Activated T-cell treated with anti-CD3 and anti-CD28 coated beads, Interleukin-2, amount 50 U/mL, for 72 hours (primary cell): ENCODE results near the gene PSAP. TPM values are rescaled to one million over a fixed set of nuclear protein-coding genes. Genes with fewer than 3 reads are reported as not detected.
A peak's percentile ranks its signal among the peaks of the same experiment; 100 is the strongest.
"Not testable (repeated sequence)": the region's sequence is repeated elsewhere in the genome, so short reads cannot be mapped to it uniquely, and the experiment has no call there.

Experiments used
- ATAC-seq, 2 donors: fragments of 150-1000 bp; cut with Tn5 transposase; replicated peaks in 1 of 2; 2 replicates each; pipeline ENCODE4 v1.10.0; 2021; ENCODE audit warnings: moderate library complexity in 2 of 2, mild to moderate bottlenecking in 1 of 2
- DNase-seq, 2 donors: peaks; one replicate each; pipeline ENCODE4 v3.0.0; 2021 to 2022; ENCODE audit warnings: mixed read lengths in 1 of 2
- H3K27ac Mint-ChIP-seq: one replicate; pipeline ENCODE4 v1.8.0; 2022; ENCODE audit warnings: mild to moderate bottlenecking, moderate library complexity, mixed read lengths
- H3K27me3 Mint-ChIP-seq: one replicate; pipeline ENCODE4 v1.8.0; 2022; ENCODE audit warnings: low read depth, mixed read lengths
- H3K36me3 Mint-ChIP-seq, 2 donors: one replicate each; pipeline ENCODE4 v1.8.0; 2022; ENCODE audit warnings: mixed read lengths in 2 of 2, mild to moderate bottlenecking in 1 of 2; ENCODE audit not compliant: insufficient read depth in 2 of 2
- H3K4me1 Mint-ChIP-seq: one replicate; pipeline ENCODE4 v1.8.0; 2022; ENCODE audit warnings: low read depth, mixed read lengths
- H3K4me3 Mint-ChIP-seq, 2 donors: one replicate each; pipeline ENCODE4 v1.8.0; 2022; ENCODE audit warnings: mild to moderate bottlenecking in 2 of 2, mixed read lengths in 2 of 2, moderate library complexity in 2 of 2
- H3K9me3 Mint-ChIP-seq, 2 donors: one replicate each; pipeline ENCODE4 v1.8.0; 2022; ENCODE audit warnings: mixed read lengths in 2 of 2
- total RNA-seq, 2 donors: library from RNA; stranded (reverse); gene quantifications; one replicate each; pipeline ENCODE4 v1.2.3, GENCODE V29; 2022

Gene PSAP
- 100 to 1,000 TPM; 111 to 139 TPM for total RNA-seq

DNA sequence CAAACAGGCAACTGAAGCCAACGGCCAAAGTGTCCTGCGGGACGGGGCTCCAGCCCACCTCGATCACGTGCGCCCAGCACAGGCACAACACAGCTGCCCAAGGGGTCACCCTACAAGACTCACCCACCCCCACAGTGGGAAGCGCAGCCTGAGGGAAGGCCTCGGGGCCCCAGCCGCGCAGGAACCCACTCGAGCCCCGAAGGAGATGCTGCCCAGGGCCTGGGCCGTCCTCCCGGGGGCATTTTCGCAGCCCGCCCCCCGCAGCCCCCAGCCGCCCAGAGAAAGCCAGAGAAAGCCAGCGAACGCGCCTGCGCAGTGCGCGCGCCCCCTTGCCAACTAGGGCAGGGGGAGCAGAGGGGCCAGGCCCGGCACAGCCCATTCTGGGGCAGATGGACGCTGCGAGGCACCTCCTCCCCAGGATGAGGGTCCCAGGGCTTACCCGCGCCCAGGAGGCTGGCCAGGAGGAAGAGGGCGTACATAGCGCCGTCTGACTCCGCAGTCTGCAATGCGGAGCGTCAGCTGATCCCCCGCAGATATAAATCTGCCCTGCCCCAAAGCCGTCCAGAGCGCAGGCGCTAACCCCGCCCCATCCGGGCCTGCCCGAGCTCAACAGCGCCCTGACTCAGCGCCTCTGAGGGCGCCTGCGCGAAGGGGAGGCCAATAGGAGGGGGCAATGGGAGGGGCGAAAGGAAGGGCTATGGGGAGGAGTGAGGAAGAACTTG lies at the start of gene PSAP:
Gene PSAP (minus strand): TSS at position 509 of the 722 bp plus-strand sequence. CDS start 30 bp downstream, at position 479.
- Mint-ChIP-seq H3K36me3 (peaks cover 0 to 2% of the 10 kb centered on the region in 2 donors), H3K9me3 (no peaks in the 10 kb centered on the region), H3K27ac (peak within 1 kb of the TSS; percentile 92), H3K27me3 (no peaks in the 10 kb centered on the region), H3K4me3 (peak within 1 kb of the TSS; percentile 95 to 100), H3K4me1 (peaks cover 45% of the 10 kb centered on the region)
- peak; percentile 99 for DNase-seq
- peak; percentile 98 for ATAC-seq

GRCh38 chr10:71900441-71901180 lies 49.6 kb upstream of the PSAP start:
- no peaks in the 10 kb centered on the region for H3K4me1 Mint-ChIP-seq

GRCh38 chr10:71899665-71900412 lies 48.8 kb upstream of the PSAP start:
- no peak overlapping the region for H3K27ac Mint-ChIP-seq
- H3K4me1 Mint-ChIP-seq, result no peaks in the 10 kb centered on the region
- DNase-seq (no peak), ATAC-seq (no peak)
- H3K36me3 Mint-ChIP-seq, result no peaks in the 10 kb centered on the region
- no peaks in the 10 kb centered on the region for H3K9me3 Mint-ChIP-seq
- no peak overlapping the region for H3K4me3 Mint-ChIP-seq
- H3K27me3 Mint-ChIP-seq, result no peaks in the 10 kb centered on the region

More at GRCh38 chr10:71900441-71901180, 49.6 kb upstream of the PSAP start:
- no peak overlapping the region for H3K4me3 Mint-ChIP-seq
- no peak for DNase-seq
- ATAC-seq, result no peak
- no peaks in the 10 kb centered on the region for H3K27me3 Mint-ChIP-seq
- H3K9me3 Mint-ChIP-seq, result no peaks in the 10 kb centered on the region
- H3K27ac Mint-ChIP-seq, result no peak overlapping the region
- H3K36me3 Mint-ChIP-seq, result no peaks in the 10 kb centered on the region

DNA sequence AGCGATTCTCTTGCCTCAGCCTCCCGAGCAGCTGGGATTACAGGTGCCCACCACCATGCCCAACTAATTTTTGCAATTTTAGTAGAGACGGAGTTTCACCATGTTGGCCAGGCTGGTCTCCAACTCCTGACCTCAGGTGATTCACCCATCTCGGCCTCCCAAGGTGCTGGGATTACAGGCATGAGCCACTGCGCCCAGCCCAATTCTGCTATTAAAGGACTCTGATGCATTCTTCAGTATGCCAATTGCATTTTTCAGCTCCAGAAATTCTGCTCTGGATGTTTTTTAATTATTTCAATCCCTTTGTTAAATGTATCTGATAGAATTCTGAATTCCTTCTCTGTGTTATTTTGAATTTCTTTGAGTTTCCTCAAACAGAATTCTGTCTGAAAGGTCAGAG lies 47.3 kb upstream of the PSAP start:
- H3K27ac Mint-ChIP-seq, ATAC-seq, H3K9me3 Mint-ChIP-seq: not testable (repeated sequence)

GRCh38 chr10:71893920-71894319 lies 42.9 kb upstream of the PSAP start:
- H3K4me1 Mint-ChIP-seq, result peaks cover 7% of the 10 kb centered on the region
- no peak for DNase-seq
- no peaks in the 10 kb centered on the region for H3K36me3 Mint-ChIP-seq
- H3K4me3 Mint-ChIP-seq, result no peak overlapping the region
- ATAC-seq, result no peak
- H3K27ac Mint-ChIP-seq, result no peak overlapping the region
- H3K9me3 Mint-ChIP-seq, result no peaks in the 10 kb centered on the region
- peaks cover 7% of the 10 kb centered on the region for H3K27me3 Mint-ChIP-seq

More for the DNA sequence above, 47.3 kb upstream of the PSAP start:
- H3K36me3 Mint-ChIP-seq, H3K27me3 Mint-ChIP-seq, H3K4me1 Mint-ChIP-seq, H3K4me3 Mint-ChIP-seq, DNase-seq: not testable (repeated sequence)

GRCh38 chr10:71893258-71893815 lies 42.3 kb upstream of the PSAP start:
- H3K4me1 Mint-ChIP-seq, result peaks cover 12% of the 10 kb centered on the region
- no peak for ATAC-seq
- H3K27me3 Mint-ChIP-seq, result peaks cover 12% of the 10 kb centered on the region
- no peaks in the 10 kb centered on the region for H3K36me3 Mint-ChIP-seq
- no peak for DNase-seq
- H3K27ac Mint-ChIP-seq, result no peak overlapping the region
- no peak overlapping the region for H3K4me3 Mint-ChIP-seq
- H3K9me3 Mint-ChIP-seq, result no peaks in the 10 kb centered on the region

- no peak overlapping the region for H3K27ac Mint-ChIP-seq
- no peak for DNase-seq
- H3K9me3 Mint-ChIP-seq, result no peaks in the 10 kb centered on the region
- no peak for ATAC-seq
- peaks cover 17% of the 10 kb centered on the region for H3K4me1 Mint-ChIP-seq
- H3K27me3 Mint-ChIP-seq, result peaks cover 12% of the 10 kb centered on the region
- no peak overlapping the region for H3K4me3 Mint-ChIP-seq
- no peaks in the 10 kb centered on the region for H3K36me3 Mint-ChIP-seq
Measured at GRCh38 chr10:71891437-71891836, 40.4 kb upstream of the PSAP start.

DNA sequence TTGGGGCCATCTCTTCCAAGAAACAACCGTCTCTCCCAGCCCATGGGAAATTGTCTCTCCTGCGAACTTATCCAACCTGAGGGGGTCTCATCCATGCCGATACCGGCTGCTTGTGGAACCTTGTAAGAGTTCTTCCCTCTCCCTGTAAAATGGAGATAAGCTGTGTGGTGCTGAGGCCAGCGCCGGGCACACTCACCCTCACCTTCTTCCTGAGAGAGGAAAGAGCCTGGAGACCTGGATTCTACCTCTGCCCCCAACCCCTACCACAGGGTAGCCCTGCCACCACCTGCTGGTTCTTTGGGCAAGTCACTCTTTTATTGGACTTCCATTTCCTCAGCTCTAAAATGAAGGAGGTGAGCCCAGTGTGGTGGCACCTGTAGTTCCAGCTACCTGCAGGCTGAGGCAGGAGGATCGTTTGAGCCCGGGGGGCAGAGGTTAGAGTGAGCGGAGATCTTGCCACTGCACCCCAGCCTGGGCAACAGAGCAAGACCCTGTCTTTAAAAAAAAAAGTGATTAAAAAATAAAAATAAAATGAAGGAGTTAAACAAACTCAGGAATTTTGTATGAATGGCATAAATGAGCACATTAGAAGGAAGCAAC lies 38.4 kb upstream of the PSAP start:
- no peak for DNase-seq
- Mint-ChIP-seq H3K4me3 (peak overlapping the region; percentile 72 to 92), H3K36me3 (no peaks in the 10 kb centered on the region), H3K9me3 (no peaks in the 10 kb centered on the region), H3K27me3 (peaks cover 12% of the 10 kb centered on the region), H3K27ac (peak overlapping the region; percentile 4), H3K4me1 (peaks cover 17% of the 10 kb centered on the region)
- ATAC-seq, result no peak

- Mint-ChIP-seq H3K9me3 (no peaks in the 10 kb centered on the region), H3K36me3 (no peaks in the 10 kb centered on the region), H3K4me1 (peaks cover 17% of the 10 kb centered on the region), H3K27ac (peak overlapping the region; percentile 4), H3K27me3 (peaks cover 12% of the 10 kb centered on the region), H3K4me3 (peak overlapping the region; percentile 72 to 92)
- peak; percentile 63 to 64 for DNase-seq
- peak; percentile 92 to 94 for ATAC-seq
Measured at GRCh38 chr10:71888623-71889387, 37.8 kb upstream of the PSAP start.

- ATAC-seq, result no peak
- Mint-ChIP-seq H3K4me1 (peaks cover 21% of the 10 kb centered on the region), H3K36me3 (no peaks in the 10 kb centered on the region), H3K9me3 (no peaks in the 10 kb centered on the region), H3K27me3 (peaks cover 12% of the 10 kb centered on the region), H3K4me3 (peak overlapping the region; percentile 72 to 92), H3K27ac (no peak overlapping the region)
- no peak for DNase-seq
Measured at GRCh38 chr10:71888248-71888622, 37.2 kb upstream of the PSAP start.

DNA sequence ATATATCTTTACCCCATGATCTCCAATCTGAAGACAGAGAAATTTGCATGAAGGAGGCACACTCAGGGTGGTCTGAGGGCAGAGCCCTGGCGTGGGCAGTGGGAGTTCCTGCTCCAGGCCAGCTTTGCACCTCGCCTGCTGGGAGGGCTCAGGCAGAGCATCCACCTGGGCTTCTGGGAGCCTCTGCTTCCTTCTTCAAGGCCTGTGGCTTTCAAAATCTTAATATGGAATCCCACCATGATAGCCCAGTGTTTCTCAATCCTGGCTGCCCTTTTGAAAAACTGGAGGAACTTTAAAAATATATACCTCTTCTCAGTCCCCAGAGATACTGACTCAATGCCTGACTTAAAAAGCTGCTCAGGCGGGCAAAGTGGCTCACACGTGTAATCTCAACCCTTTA lies 36.7 kb upstream of the PSAP start:
- H3K27ac Mint-ChIP-seq, result no peak overlapping the region
- peak overlapping the region; percentile 72 to 92 for H3K4me3 Mint-ChIP-seq
- no peak for ATAC-seq
- peaks cover 22% of the 10 kb centered on the region for H3K4me1 Mint-ChIP-seq
- DNase-seq, result no peak
- H3K27me3 Mint-ChIP-seq, result peaks cover 12% of the 10 kb centered on the region
- no peaks in the 10 kb centered on the region for H3K9me3 Mint-ChIP-seq
- no peaks in the 10 kb centered on the region for H3K36me3 Mint-ChIP-seq
